ENCODE measurements around the gene LRRC10.
A peak's percentile ranks its signal among the peaks of the same experiment; 100 is the strongest.

Gene LRRC10, protein sequence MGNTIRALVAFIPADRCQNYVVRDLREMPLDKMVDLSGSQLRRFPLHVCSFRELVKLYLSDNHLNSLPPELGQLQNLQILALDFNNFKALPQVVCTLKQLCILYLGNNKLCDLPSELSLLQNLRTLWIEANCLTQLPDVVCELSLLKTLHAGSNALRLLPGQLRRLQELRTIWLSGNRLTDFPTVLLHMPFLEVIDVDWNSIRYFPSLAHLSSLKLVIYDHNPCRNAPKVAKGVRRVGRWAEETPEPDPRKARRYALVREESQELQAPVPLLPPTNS

DNA sequence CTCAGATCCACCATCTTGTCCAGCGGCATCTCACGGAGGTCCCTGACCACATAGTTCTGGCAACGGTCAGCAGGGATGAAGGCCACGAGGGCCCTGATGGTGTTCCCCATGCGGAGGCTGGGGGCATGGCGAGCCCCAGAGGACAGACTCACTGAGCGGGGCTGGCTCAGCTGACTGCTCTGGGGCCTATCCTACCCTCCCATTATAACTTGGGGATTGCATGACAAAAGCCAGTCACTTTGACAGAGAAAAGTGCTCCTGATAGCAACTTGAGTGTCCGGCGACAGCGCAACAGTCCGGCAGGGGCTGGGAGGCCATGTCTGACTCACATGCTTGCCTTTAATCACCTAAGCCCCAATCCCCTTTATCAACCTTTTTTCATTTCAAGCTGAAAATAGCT is at the start of gene LRRC10:
Gene LRRC10 (minus strand): TSS at position 179 of the 400 bp plus-strand sequence. CDS start 69 bp downstream, at position 110.
- DNase-seq (ENCODE audit: low read depth): no peak

DNA sequence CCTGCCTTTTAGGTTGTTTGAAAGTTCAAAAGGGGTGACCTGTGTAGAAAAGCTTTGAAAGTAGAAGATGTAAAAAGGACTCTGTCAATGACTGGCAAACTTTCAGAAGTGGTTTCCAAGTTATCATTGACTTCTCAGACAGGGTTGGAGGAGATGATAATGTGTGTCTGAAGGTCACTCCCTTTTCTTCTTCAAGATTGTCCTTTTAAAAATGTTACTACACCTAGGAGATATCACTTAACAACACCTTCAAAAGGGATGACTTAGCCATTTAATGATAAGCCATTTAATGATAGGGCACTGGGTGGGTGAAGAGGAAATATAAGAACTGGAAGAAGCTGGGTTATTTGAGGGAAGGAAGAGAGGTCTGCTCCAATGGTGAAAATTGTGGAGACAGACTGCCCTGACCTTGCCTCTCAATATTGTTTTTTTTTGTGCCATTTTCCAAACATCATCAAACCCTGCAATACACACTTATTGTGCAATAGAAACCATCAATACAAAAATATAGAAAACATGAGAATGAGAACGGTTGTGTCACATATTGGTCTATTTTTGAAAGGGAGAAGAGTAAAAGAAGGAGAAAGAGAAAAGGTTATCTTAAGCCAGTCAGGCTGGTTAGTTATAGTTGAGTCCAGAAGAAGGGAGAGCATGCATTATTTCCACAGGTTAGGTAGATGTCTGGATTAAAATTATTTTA is 49.6 kb upstream of the LRRC10 start:
- no peak for DNase-seq (ENCODE audit: low read depth)

DNA sequence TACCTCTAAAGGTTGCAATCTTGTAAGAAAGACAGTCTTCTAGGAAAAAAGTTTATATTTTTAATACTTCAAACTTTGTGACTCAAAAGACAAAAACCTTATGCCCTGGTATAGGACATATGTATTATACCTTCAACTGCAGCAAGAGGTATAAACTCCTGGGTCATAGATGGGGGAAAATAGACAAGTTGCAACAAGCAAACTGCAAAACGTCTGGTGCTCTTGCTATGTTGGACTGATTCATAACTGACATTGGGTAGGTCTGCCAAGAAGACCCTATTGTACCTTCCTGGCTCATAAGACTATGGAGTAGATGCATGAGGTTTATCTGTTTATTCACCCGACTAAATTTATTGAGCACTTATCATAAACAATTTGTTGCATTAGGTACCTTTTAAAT is 47.5 kb upstream of the LRRC10 start:
- DNase-seq (ENCODE audit: low read depth): no peak

DNA sequence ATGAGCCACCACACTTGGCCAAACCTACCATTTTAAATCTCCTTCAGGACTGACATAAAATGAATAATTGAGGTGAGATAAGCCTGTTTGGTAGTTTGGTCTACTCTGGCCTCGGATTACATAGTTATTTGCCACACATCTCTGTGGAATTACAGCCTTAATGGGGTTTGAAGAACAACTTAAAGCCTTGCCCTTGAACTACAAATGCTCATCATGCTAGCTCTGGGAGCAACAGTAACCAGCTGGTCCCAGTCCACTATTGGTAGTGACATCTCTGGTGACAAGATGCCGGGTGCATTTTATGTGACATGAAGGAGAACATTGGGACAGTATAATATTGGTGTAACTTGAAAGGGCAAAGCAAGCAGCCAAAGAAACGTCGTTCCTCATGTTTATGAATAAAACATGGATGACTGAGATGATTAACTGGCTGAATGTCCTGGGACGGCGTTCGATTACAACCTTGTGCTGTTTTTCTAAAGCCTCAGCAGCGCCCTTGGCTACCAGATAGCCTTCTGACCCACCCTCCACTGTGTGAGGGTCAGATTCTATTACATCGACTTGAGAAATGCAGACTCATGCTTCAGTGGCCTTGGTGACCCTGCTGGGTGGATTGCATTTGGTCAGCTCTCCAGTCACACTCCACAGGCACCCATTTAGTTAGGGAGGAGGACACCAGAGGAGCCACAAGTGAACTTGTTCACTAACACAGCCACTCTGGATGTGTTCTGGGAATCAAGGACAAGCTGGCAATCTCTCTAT is 46.9 kb upstream of the LRRC10 start:
- DNase-seq (ENCODE audit: low read depth): peak; percentile 75

DNA sequence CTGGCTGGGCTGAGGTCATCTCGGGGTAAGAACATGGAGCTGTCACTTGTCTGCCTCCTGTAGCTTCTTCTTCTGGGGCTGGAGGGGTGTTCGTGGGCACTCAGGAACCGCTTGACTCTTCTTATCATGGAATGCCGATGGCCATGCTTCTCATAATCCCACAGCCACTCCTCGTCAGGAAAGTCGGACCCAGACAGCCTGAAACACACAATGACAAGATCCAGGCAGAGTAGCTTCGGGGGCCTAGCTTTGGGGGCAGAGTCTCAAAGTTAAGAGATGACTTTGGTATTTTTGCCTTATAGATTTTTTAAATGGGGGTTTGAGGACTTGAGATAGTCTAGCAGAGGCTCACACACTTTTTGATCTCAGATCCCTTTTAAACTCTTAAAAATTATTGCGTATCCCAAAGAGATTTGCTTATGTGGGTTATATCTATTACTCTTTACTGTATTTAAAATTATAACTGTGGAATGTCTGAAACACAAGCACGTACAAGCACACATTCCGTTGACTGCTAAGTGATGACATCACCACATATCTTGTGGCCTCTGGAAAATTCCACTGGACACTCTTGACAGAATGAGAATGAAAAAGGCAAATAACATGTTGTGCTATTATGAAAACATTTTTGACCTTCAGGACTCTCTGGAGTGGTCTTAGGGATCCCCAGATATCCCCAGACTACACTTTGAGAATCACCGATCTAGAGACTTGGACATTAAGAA is 45.1 kb upstream of the LRRC10 start:
- DNase-seq (ENCODE audit: low read depth): peak; percentile 94

DNA sequence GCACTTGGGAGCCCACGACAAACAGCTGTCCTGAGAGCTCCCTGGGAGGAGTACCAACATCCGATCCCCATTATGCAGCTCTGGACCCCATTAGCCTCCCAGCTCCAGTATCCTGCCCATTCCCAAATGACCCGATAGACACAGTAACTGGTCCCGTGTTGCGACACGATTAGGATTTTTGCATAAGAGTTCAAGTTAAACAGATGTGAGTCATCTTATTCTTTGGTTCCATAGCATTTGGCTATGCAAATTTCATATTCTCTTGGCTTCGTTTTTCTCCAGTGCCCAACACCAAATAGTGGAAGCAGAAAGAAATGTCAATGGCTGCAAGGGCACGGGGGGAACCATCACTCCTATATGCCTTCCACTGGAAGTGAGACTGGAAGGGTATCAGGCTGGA is 43.0 kb upstream of the LRRC10 start:
- DNase-seq (ENCODE audit: low read depth): peak; percentile 42

DNA sequence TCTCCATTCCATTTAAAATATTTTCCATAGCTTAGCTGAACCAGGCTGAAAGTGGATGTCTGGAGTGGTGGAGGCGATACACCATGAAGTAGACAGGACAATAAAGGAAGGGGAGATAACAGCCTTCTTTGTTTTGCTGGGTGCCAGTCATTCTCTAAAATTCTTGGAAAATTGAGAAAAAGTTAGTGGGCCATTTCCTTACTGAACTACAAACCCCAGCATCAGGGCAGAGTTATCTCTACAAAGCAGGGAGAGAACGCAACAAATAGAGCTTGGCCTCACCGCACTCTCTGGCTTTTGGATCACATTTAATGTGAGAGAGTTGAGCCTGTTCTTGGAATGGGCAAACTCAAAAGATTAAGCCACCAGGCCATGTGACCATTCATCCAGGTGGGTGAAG is 41.2 kb upstream of the LRRC10 start:
- no peak for DNase-seq (ENCODE audit: low read depth)

DNA sequence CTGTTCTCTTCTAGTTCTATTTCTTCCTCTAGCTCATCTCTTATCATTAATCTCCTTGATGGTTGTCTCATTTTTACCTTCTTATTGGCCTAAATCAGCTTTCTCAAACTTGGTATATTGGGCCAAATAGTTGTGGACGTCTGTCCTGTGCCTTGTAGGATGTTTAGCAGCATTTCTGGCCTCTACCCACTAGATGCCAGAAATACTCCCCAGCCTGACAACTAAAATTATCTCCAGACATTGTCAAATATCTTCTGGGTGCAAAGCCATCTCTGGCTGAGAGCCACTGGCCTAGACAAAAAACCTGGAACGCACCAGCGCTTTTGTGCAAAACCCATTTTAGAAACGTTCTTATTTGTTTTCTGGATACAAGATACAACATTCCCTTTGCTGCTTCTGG is 38.8 kb upstream of the LRRC10 start:
- no peak for DNase-seq (ENCODE audit: low read depth)

DNA sequence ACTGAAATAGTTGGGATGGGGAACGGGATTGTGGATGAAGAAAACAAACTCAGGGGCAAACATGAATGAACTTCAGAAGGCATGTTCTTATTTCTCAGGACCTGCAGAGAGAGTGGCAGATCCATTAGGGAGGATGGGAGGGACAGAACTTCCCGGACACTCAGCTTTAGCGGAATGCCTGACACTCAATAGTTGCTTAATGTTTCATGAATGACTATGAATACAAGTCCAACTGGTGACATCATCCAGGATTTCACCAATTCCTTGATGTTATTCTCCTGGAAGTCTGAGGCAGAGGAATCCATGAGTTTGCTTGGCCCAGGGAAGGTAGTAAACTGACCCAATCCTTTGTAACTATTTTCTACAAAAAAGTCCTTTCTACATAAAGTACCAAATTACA is 37.8 kb upstream of the LRRC10 start:
- peak; percentile 96 for DNase-seq (ENCODE audit: low read depth)

DNA sequence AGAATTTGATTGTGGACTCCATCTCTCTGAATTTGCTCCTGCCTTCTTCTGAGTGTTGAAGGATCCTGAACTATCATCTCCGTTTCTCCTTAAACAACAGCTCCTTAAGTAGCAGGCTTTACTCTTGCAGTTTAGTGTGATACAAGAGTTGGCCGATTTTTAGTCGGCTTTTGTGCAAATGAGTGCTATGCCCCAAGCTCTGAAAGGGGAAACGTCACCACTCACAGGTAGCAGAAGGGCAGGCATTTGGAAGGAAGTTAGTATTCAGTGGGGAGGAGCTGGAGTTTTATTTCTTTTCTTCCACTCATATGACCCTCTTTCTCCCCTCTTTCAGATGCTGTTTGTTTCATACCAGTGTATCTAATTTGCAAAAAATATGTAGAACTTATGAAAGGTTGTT is 36.5 kb upstream of the LRRC10 start:
- no peak for DNase-seq (ENCODE audit: low read depth)

DNA sequence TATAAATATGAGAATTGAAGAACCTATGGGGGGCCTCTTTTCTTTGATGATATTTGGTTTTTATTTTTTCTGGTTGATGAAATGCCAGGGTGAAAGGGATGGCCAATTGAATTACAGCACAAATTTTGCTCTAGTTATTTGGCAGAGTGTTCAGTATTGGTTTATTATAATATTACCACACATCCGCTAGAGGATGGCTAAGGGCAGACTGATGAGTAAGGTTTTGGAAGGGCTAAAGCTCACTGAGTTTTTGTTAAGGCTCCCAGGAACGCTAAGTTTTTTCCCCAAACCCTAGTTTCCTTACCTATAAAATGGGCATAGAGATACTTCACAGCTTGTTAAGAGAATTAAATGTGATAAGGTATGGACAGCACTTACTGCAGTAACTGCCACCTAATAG is 34.3 kb upstream of the LRRC10 start:
- DNase-seq (ENCODE audit: low read depth): no peak

DNA sequence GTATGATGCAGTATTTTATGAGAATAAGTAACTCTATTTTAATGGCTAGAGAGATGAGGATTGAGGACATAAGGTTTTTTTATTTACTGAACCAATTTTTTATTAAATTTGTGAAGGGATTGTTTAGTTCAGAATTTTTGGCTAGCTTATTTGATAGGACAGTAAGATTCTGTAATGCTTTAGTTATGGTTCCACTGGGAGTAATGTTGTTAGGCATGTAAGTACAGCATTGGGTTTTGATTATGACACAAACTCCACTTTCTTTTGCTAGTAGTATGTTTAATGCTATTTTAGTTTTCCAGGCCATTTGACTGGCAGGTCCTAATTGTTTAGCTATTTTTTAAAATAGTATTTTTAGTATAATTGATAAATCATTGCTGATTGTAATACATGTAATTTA is 33.8 kb upstream of the LRRC10 start:
- DNase-seq (ENCODE audit: low read depth): no peak

DNA sequence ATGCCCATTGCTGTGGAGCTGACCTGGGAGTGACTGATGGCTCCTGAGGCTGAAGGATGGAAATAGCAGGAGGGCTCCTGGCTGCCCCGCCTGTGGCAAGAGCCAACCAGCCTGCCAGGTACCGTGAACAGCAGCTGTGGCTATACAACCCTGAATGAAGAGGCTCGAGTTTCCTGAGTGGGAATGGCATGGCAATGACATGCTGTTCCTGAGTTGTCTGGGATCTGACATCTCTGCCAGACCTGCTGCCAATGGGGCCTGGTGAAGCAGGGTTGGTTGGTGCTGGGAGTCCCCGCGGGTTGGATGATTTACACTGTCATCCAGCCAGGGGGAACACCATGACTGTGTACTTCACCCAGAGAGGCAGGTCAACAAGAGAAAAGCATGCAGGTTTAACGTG is 31.8 kb upstream of the LRRC10 start:
- DNase-seq (ENCODE audit: low read depth): no peak

DNA sequence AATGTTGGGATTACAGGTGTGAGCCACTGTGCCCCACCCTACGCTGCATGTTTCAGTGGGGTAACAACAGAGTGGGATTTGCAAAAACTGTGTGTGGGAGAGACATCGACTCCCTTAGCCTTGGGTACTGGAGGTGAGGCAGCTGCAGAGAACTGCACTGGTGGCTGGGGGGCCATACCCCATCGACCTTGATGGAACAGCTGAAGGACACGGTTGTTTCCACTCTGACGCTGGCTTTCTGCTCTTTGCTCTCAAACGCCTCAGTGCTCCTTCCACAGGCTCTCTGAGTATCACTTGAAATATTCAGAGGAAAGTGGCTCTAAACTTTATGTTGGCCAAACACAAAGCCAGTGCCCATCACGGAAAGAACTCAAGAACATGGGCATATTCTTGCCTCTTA is 30.8 kb upstream of the LRRC10 start:
- no peak for DNase-seq (ENCODE audit: low read depth)

DNA sequence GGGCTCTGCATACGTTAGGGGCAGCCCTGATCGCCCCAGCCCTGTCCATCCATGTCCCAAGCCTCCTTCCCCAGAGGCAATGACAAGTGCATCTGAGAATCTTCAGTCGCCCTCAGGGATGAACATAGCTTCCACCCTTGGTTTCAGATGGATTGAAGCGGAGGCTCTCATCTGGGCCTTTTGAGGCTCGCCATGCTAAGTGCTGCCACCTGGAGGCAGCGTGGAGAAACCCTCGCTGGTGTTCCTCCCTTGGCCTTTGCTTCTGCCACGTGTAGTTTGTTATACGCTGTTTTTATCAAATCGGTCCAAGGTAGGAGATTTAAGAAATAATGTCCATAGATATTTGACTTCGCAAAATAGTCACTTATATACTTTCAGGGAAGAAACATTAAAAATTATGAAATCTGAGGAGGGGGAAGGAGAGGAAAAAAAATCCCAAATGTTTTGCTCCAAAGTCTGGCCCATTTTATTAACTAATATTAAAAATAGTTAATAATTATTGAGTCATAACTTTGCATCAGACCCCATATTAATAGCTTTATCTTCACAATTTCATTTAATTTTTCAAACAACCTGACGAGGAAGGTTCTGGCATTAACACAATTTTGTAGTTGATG is 28.8 kb upstream of the LRRC10 start:
- peak; percentile 59 for DNase-seq (ENCODE audit: low read depth)

DNA sequence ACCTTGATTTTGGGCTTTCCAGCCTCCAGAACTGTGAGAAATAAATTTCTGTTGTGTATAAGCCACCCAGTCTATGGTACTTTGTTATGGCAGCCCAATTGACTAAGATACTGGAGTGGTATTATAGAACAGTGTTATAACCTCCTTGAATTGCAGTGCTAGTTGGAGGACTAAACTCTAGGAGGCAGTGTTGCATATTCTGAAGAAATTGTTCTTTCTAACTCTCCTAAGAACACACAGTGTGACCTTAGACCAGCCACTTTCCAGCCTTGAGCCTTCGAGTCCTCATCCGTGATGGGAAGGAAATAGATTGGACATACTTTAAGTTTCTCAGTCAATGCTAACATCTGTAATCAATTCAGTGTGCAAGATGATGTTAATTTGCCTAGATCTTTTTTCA is 22.4 kb upstream of the LRRC10 start:
- no peak for DNase-seq (ENCODE audit: low read depth)

DNA sequence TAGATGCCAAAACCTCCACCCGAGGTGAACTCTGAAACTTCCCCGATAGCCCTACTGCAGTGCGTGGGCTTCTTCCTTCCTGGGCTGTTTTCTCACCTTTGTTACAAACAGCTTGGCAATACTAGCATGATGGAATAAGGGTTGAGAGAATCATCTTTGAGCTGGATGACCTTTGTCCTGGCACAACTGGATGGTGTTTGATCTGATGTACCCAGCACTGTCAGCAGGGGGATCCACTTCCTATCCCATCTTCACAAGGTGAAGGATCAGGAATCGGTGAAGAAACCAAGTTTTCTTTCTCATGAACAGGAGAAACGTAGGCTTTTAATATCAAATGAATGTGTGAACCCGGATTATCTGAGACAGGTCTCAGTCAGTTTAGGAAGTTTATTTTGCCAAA is 19.5 kb upstream of the LRRC10 start:
- peak; percentile 12 for DNase-seq (ENCODE audit: low read depth)

DNA sequence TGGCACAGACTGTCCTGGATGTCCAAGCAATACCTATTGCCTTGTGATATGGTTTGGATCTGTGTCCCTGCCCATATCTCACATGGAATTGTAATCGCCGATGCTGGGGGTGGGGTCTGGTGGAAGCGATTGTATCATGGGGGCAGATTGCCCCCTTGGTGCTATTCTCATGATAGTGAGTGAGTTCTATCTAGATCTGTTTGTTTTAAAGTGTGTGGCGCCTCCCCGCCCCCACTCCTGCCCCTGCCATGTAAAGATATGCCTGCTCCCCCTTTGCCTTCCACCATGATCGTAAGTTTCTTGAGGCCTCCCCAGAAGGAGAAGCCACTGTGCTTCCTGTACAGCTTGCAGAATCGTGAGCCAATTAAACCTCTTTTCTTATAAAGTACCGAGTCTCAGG is 16.8 kb upstream of the LRRC10 start:
- DNase-seq (ENCODE audit: low read depth): no peak

DNA sequence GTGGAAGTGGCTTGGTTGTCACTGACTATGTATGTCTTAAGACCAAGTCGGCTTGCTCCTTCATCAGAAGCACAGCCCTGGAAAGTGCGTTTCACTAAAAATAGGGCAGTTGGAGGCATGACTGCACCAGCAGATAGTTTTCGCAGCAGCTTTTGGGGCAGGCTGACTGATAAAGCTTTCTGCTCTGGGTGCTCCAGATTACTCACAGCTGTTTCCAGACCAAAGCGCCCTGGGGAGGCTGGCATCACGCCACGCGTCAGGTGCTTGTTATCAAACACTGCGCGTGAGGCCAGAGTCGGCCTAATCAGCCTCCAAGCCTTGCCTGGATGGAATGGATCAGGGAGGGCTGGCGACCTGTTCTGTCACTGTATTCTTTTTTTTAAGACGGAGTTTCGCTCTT is 13.3 kb upstream of the LRRC10 start:
- peak; percentile 31 for DNase-seq (ENCODE audit: low read depth)

DNA sequence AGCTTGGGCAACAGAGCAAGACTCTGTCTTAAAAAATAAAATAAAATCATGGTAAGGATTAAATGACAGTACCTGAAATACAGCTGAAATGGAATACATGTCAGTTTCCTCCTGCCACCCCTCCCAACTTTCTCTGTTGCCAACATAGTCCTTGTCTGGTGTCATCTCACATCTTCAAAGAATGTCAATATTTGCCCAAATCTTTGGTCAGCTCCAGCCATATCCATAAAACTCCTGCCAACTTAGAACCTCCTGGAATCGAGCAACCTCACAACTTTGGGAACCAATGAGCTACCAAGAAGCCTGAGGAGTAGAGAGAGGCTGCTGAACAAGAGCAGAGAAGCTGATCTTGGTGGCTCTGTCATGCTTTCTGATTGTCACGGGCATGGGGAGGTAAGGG is 10.8 kb upstream of the LRRC10 start:
- no peak for DNase-seq (ENCODE audit: low read depth)

DNA sequence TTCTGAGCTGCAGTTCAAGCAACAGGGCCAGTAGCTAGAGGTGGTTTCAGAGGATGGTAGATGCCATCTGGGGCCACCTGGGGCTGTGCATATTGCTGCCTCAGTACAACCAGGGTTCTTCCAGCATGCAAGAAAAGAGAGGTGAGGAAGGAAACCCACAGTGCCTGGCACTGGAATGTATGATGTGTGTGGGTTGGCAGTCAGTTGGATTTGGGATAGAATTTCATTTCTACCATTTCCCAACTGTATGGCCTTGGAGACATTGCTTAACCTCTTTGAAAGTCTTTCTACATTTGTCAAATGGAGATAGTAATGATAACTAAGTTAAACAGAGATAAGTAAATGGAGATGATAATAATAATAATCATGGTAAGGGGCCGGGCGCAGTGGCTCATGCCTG is 10.2 kb upstream of the LRRC10 start:
- peak; percentile 92 for DNase-seq (ENCODE audit: low read depth)

DNA sequence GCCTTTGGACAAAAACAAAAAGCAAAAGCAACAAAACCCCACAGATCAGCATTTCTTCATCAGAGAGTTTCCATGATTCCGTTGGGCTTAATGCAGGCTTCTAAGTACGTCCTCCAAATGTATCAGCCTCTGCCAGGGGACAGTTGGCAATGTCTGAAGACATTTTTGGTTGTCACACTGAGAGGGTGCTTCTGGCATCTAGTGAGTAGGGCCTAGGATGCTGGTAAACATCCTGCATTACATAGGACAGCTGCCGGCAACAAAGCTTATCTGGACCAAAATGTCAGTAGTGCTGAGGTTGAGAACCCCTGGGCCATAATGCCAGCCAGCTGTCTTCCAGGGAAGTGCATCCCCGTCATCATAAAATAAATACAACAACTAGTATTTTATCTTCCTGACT is 9.4 kb upstream of the LRRC10 start:
- no peak for DNase-seq (ENCODE audit: low read depth)

Measured in amniotic epithelial cell (primary cell).